Upper lobe of left lung (tissue), 4 donors: ENCODE results near the gene MCF2L2.

Experiments used
- POLR2AphosphoS5 ChIP-seq, 2 donors: sonication (generic); formaldehyde crosslinking; IDR thresholded peaks; one replicate each; pipeline ENCODE4 v1.5.1; 2017; ENCODE audit warnings: antibody characterized with exemption in 2 of 2
- TF ChIP-seq, protein P1 (sequence below), 6 experiments: fragments of 450-650 bp in 4 of 6; fragments of 200-600 bp in 2 of 6; sonication (generic) in 2 of 6; IDR thresholded peaks; one replicate each; pipeline ENCODE4 v1.5.1; 2016 to 2019; ENCODE audit warnings: antibody characterized with exemption in 6 of 6

DNA sequence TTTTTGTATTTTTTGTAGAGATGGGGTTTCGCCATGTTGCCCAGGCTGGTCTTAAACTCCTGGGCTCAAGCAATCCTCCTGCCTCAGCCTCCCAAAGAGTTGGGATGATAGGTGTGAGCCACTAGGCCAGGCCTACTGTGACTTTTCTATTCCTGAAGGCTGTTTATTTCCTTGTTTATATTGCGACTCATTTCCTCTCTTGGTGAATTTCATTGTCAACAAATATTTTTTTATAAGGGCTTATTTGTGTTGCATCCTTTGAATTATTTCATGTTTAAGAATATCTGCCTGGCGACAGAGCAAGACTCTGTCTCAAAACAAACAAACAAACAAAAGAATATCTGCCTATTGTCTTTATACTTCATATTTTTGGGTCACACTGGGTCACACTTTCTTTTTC, 299.7 kb downstream of the MCF2L2 start:
- TF ChIP-seq, protein P1, sequence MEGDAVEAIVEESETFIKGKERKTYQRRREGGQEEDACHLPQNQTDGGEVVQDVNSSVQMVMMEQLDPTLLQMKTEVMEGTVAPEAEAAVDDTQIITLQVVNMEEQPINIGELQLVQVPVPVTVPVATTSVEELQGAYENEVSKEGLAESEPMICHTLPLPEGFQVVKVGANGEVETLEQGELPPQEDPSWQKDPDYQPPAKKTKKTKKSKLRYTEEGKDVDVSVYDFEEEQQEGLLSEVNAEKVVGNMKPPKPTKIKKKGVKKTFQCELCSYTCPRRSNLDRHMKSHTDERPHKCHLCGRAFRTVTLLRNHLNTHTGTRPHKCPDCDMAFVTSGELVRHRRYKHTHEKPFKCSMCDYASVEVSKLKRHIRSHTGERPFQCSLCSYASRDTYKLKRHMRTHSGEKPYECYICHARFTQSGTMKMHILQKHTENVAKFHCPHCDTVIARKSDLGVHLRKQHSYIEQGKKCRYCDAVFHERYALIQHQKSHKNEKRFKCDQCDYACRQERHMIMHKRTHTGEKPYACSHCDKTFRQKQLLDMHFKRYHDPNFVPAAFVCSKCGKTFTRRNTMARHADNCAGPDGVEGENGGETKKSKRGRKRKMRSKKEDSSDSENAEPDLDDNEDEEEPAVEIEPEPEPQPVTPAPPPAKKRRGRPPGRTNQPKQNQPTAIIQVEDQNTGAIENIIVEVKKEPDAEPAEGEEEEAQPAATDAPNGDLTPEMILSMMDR (IDR thresholded peaks at IDR 0.05) = no peak
- no peak for TF ChIP-seq POLR2AphosphoS5 (IDR thresholded peaks at IDR 0.05)
